GM23248 (cell line): Measurements from ENCODE around the gene INPP5A.

Source experiments
- EZH2 ChIP-seq: fragments of 200-600 bp; sonication (generic); IDR thresholded peaks from 2 replicates; pipeline ENCODE4 v1.6.1; 2018; ENCODE audit warnings: antibody characterized with exemption, mild to moderate bottlenecking; ENCODE audit not compliant: insufficient read depth, poor library complexity, severe bottlenecking
- EZH2phosphoT487 ChIP-seq: fragments of 200-600 bp; sonication (generic); IDR thresholded peaks from 2 replicates; pipeline ENCODE4 v1.6.1; 2018; ENCODE audit warnings: antibody characterized with exemption, moderate library complexity, mild to moderate bottlenecking, low read depth; ENCODE audit not compliant: insufficient read depth

DNA sequence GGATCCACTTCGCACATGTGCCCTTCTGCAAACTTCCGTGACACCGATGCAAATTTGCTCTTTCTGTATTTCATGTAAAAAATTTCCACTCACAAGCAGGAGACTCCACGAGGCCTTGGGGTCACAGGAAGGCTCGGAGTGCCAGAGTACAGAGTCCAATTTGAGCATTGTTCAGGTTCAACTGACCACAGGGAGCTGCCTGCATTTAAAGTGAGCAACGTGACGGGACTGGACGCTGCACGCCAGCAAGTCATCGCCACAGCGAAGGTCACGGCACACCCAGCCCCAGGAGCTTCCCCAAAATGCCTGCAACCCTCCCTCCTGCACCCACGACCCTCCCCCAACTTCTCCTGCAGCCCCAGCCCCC is 289.8 kb downstream of the INPP5A start:
- TF ChIP-seq EZH2 = no peak
- TF ChIP-seq EZH2phosphoT487 = no peak
